Hepatic stellate cell (primary cell): ENCODE data around the gene FAM124B.
"Not testable (repeated sequence)": the region's sequence is repeated elsewhere in the genome, so short reads cannot be mapped to it uniquely, and the experiment has no call there.

Experiments
- DNase-seq: peaks from one replicate; pipeline ENCODE4 v3.0.0; 2011; ENCODE audit warnings: low spot score

FAM124B gene

GRCh38 chr2:224413381-224413780, 11.5 kb upstream of the FAM124B start:
- no peak for DNase-seq

DNA sequence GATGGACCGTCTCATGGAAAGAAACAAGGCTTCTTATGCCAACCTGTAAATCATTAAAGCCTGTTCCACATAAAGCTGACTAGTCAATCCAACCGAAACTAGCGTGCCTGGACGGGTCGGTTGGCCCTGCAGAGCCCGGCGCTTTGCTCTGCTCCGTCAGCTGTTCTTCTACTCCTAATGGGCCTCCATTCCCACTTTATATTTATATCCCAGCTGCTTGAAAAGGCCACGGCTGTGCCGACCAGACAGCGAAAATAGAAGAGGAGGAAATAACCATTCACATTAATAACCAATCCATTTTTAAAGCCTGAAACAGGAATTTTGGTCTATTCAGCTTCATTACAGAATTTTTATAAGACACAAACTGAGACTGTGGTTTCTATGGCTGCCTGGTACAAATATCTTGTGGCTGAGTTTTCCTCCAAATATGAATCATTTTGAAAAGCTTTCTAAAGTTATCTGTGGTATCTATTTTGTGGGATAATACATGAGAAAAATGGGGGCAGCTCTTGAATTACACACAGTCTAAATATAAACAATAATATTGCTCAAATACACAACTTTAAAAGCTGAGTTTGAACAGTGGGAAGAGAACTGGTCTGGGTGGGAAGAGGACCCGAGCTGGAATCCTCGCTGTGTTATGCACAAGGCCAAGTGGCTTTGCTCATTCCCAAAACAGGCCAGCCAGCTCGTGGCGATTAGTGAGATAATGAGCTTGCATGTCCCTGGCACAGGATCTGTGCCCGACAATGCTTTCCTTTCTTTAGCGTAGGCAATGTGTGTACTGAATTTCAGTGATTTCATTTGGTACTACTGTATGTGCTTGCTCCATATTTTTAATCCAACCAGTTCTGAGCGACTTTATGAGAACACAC, 10.5 kb upstream of the FAM124B start:
- peak; percentile 61 for DNase-seq

- no peak for DNase-seq
These were observed 9.1 kb upstream of the FAM124B start for GRCh38 chr2:224410946-224411561.

DNA sequence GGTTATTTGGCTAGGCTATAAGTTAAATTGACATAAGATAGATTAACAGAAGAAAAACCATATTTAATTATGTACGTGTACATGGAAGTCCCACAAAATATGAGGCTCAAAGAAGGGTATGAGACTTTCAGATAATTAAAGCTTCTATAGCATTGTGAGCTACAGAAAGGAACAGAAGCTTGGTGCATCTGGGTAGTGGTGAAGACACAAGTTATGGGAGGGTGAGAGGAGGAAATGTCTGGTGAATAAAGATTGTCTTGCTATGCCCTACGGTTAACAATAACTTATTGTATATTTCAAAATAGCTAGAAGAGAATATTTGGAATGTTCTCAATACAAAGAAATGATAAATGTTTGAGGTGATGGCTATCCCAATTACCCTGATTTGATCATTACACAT, 6.8 kb upstream of the FAM124B start:
- no peak for DNase-seq

- no peak for DNase-seq
These were observed 5.4 kb upstream of the FAM124B start for GRCh38 chr2:224407241-224407701.

DNA sequence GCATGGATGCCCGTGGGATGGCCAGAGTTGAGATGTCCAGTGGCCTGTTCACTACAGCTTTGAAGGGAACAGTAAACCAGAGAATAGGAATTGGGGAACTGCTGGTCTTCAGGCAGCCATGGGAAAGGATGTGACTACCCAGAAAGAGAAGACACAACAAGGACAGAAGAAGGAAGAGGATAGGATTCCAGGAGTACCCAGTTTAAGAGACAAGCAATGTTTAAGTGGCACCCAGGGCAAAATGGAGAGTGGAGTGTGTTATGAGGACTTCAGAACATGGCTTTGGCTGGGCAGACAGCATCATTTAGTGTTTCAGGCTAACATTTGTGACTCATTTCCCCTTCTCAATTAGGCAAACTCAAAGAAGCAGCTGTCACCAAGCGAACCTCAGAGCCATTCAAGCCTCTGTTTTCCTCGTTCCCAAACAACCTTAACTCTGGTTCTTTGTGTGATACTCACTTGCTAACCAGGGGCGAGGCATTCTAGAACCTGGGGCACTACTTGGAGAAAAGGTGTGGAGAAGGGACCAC, 4.0 kb upstream of the FAM124B start:
- DNase-seq: no peak

GRCh38 chr2:224405412-224405811, 3.5 kb upstream of the FAM124B start:
- no peak for DNase-seq

- no peak for DNase-seq
These were observed 2.9 kb upstream of the FAM124B start for GRCh38 chr2:224404796-224405195.

GRCh38 chr2:224403657-224404056, 1.8 kb upstream of the FAM124B start:
- DNase-seq: no peak

DNA sequence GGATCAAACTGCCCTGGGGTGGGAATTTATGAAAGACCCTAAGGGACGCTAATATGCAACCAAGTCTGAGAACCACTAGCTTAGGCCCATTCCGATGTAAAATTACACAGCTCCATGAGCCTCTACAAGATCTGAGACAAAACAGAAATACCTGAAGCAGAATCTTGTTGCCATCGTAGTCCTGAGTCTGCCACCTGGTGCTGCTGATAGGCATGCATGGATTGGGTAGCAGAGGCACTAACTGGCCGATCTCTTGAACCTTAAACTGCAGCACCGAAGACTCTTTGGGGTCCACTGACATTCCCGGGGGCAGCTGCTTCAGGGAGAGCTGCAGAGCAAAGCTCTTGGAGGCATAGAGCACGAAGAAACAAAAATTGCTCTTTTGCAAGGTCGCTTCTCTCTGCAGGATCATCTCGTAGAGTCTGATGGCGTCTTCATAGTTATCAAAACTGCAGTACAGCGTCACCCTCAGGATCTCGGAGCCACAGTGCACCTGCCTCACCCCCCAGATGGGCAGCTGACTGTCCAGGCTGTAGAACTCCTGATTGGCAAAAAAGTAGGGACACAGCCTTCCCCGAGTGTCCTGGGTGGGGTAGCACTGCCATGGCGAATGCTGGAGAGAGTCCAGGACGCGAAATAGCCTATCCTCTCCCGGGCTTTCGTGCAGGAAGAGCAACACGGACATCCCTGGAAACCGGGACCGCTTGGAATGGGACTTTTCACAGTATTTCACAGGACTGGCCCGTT, 848 bp downstream of the FAM124B start:
- DNase-seq: no peak

GRCh38 chr2:224400174-224400810, 1.6 kb downstream of the FAM124B start:
- DNase-seq: no peak

DNA sequence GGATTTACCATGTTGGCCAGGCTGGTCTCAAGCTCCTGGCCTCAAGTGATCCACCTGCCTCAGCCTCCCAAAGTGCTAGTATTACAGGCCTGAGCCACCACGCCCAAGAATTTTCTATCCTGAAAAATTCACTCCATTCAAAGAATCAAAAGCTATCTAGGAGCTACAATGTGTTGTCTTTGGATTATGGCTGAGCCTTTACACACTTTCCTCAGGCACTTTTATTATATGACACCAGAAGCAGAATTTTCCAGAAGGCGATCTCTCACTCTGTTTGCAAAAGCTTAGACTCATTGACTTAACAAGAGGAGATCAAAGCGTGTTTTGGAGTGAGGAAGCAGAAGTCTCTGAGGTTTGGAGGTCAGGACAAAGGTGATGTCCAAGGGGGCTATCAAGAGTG, 3.6 kb downstream of the FAM124B start:
- DNase-seq: no peak

DNA sequence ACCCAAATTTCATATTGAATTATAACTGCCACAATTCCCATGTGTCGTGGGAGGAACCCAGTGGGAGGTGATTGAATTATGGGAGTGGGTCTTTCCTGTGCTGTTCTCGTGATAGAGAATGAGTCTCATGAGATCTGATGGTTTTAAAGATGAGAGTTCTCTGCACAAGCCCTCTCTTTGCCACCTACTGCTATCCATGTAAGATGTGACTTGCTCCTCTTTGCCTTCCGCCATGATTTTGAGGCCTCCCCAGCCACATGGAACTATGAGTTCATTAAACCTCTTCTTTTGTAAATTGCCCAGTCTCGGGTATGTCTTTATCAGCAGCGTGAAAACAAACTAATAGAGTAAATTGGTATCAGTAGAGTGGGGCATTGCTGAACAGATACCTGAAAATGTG, 4.8 kb downstream of the FAM124B start:
- DNase-seq: not testable (repeated sequence)

- no peak for DNase-seq
These were observed 6.1 kb downstream of the FAM124B start for GRCh38 chr2:224395620-224396390.

- DNase-seq: no peak
These were observed 8.6 kb downstream of the FAM124B start for GRCh38 chr2:224393157-224393872.

GRCh38 chr2:224392545-224392944, 9.4 kb downstream of the FAM124B start:
- no peak for DNase-seq

GRCh38 chr2:224389317-224389716, 12.6 kb downstream of the FAM124B start:
- no peak for DNase-seq

DNA sequence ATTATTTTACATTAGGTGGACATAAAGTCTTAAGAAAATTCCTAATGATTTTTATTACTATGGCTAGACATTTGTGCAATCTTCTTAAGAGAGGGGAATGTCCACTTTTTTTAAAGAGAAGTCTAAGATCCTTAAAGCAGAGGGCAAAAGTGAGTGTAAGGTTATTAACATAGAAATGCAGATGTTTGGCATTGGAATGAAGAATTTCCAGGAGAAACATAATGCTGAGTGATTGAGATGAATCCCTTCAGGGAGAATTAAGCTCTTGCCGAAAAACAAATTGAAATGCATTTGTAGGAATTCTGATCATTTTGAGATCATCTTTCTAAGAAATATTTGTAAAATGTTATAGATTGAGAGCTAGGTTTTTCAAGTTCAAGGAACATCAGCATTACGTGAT, 15.0 kb downstream of the FAM124B start:
- DNase-seq: no peak

- DNase-seq: no peak
These were observed 18.8 kb downstream of the FAM124B start for GRCh38 chr2:224382973-224383555.

GRCh38 chr2:224382280-224382647, 19.6 kb downstream of the FAM124B start:
- DNase-seq: not testable (repeated sequence)
